Neutrophil (primary cell): ENCODE results near the gene DPYSL3.

ENCODE experiments used
- H3K27ac ChIP-seq: fragments of 200-600 bp; sonication (generic); 2 replicates; pipeline ENCODE4 v1.5.1; 2016; ENCODE audit warnings: mild to moderate bottlenecking, moderate library complexity
- H3K27me3 ChIP-seq: fragments of 200-600 bp; sonication (generic); 2 replicates; pipeline ENCODE4 v1.6.0; 2016; ENCODE audit warnings: mild to moderate bottlenecking
- H3K36me3 ChIP-seq: fragments of 200-600 bp; sonication (generic); 2 replicates; pipeline ENCODE4 v1.5.1; 2017
- H3K4me1 ChIP-seq, 2 experiments: fragments of 200-600 bp in 1 of 2; sonication (generic) in 1 of 2; 1 replicate in 1 of 2; 2 replicates in 1 of 2; pipeline versions ENCODE4 v1.5.1 to v1.6.1; 2013 to 2016; ENCODE audit warnings: low read depth in 1 of 2, low read length in 1 of 2, mild to moderate bottlenecking in 1 of 2, moderate library complexity in 1 of 2; ENCODE audit not compliant: control insufficient read depth in 1 of 2, insufficient read depth in 1 of 2
- H3K4me3 ChIP-seq, 2 experiments: fragments of 200-600 bp in 1 of 2; sonication (generic) in 1 of 2; 1 replicate in 1 of 2; 2 replicates in 1 of 2; pipeline ENCODE4 v1.5.1; 2013 to 2016; ENCODE audit warnings: low read depth in 1 of 2, low read length in 1 of 2, mild to moderate bottlenecking in 1 of 2, moderate library complexity in 1 of 2
- H3K9me3 ChIP-seq: fragments of 200-600 bp; sonication (generic); 2 replicates; pipeline ENCODE4 v1.5.1; 2016
- CTCF ChIP-seq: fragments of 200-600 bp; sonication (generic); IDR thresholded peaks from 2 replicates; pipeline ENCODE4 v1.5.1; 2016; ENCODE audit warnings: antibody characterized with exemption

Gene DPYSL3

DNA sequence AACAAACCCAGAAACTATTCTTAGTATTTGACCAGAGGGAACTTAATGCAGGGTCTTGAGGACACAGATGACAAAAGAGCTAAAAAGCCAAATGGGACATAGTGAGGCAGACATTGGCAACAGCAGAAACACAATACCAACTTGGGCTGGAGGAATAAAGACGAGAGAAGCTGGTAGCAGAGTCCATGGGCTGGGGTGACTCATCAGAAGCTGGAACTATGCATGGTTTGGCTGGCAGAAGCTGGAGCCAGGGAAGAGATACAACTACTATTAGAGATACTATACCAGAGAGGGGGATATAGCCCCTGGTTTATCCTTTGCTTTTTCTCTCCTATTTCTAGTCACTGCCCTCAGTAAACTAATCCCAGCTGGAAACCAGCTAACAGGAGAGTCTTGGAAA lies 29.2 kb upstream of the DPYSL3 start:
- Histone ChIP-seq H3K4me3 (no peak overlapping the region), H3K27ac (no peak overlapping the region), H3K4me1 (no peaks in the 10 kb centered on the region), H3K27me3 (no peaks in the 10 kb centered on the region), H3K9me3 (no peaks in the 10 kb centered on the region), H3K36me3 (no peaks in the 10 kb centered on the region)
- TF ChIP-seq CTCF, result no peak

DNA sequence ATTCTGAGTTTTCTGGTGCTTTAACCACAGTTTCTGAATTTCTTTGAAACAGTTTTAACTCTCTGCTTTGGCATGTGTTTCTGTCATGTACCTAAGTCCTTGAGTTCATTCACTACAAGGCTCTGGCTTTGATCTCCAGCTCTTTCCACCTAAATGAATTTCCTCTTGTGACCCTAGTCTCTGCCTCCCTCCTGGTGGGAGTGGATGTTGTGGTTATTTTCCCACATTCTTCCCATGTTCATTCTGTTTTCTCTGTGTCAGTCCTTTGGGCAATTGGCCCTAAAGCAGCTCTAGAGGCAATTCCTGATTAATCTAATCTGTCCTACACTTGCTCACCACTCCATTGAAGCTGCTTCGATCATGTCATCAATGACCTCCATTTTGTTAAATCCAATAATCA lies 28.4 kb upstream of the DPYSL3 start:
- Histone ChIP-seq H3K4me3 (no peak overlapping the region), H3K9me3 (no peaks in the 10 kb centered on the region), H3K27me3 (no peaks in the 10 kb centered on the region), H3K4me1 (no peaks in the 10 kb centered on the region), H3K36me3 (no peaks in the 10 kb centered on the region), H3K27ac (no peak overlapping the region)
- TF ChIP-seq CTCF, result no peak

DNA sequence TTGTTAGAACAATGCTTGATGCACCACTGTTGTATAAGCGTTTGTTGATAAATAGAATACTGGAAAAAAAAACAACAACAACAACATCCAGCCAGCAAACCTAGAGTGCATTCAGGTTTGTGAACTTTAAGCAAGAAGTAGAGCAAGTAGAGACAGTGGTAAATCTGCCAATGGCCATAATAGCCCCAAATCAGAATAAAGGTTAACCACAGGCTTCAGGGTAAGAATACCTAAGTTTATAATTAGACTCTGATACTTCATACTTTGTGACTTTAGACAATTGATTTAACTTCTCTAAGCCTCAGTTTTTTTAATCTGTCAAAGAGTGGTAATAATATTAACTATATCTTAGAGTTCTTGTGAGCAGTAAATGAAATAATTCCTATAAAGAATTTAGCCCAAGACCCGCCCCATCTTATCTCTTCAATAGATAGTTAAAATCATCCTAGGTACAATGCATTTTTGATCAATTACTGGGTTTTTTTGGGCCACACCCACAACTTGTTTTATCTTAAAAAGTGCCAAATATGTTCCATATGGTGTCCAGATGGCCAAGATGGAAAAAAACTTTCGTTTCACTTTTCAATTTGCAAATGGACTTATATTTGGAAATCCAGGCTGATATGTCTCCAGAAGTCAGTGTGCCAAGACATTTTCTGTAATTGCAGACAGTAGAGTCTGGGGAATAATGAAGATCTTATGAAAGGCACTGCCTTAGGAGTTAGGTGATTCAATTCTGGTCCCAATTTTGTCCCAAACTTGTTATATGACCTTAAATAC lies 24.5 kb upstream of the DPYSL3 start:
- Histone ChIP-seq H3K4me3 (no peak overlapping the region), H3K27me3 (no peaks in the 10 kb centered on the region), H3K36me3 (no peaks in the 10 kb centered on the region), H3K9me3 (no peaks in the 10 kb centered on the region), H3K27ac (no peak overlapping the region), H3K4me1 (no peaks in the 10 kb centered on the region)
- TF ChIP-seq CTCF, result no peak

DNA sequence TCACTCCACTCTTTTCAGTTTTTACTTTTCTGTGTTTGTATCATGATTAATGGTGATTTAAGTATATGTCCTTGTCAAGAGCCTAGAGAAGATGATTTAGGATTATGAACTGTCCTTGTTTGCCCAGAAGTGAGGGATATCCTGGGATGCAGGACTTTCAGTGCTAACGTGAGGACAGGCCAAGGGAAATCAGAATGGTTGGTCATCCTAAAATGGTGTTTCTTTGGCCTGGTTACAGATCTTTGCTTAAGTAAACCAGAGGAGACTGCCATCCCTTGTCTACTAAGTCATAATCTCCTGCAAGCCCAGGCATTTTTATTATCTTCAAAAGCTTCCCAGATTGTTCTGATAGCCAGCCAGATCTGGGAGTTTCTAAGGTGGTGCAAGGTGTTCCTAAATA lies 22.3 kb upstream of the DPYSL3 start:
- Histone ChIP-seq H3K9me3 (no peaks in the 10 kb centered on the region), H3K4me1 (no peaks in the 10 kb centered on the region), H3K4me3 (no peak overlapping the region), H3K36me3 (no peaks in the 10 kb centered on the region), H3K27ac (no peak overlapping the region), H3K27me3 (no peaks in the 10 kb centered on the region)
- TF ChIP-seq CTCF, result no peak

DNA sequence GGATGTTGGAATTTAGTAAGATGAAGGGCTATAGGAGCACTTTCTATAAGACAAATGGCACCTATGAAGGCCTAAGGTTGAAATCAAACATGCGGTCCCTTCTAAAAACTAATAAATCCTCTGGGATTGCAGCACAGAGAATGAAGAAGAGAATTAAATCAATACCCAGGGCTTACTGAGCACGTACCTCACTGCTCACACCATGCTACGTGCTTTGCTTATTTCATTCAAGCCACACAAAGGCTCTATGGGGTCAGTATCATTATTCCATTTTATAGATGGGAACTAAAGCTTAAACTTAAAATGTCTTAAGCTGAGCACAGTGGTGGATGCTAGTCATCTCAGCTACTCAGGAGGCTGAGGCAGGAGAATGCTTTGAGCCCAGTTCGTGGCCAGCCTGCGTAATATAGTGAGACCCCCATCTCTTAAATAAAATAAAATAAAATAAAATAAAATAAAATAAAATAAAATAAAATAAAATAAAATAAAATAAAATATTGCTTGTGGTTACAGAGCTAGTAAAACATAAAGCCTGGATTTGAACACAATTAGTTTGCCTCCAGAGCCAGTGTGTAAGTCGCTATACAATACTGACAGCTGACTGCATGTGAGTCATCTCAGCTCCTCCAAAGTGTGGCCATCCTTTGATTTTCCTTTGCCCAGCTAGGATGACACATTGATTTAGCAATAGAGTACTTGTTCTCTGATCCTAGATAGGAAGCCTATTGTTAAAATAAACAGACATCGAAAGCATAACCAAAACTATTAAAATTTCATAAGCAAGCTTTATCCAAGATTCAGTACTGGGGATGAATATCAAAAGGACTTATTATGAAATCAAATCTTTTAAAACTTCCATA lies 20.9 kb upstream of the DPYSL3 start:
- Histone ChIP-seq H3K9me3 (no peaks in the 10 kb centered on the region), H3K4me1 (no peaks in the 10 kb centered on the region), H3K27ac (no peak overlapping the region), H3K36me3 (no peaks in the 10 kb centered on the region), H3K4me3 (no peak overlapping the region), H3K27me3 (no peaks in the 10 kb centered on the region)
- no peak for TF ChIP-seq CTCF
